Kidney (tissue), 14 donors: ENCODE results near the gene RAD17. TPM values are rescaled to one million over a fixed set of nuclear protein-coding genes. Genes with fewer than 3 reads are reported as not detected.
A peak's percentile ranks its signal among the peaks of the same experiment; 100 is the strongest.
"Not testable (repeated sequence)": the region's sequence is repeated elsewhere in the genome, so short reads cannot be mapped to it uniquely, and the experiment has no call there.

ENCODE experiments used
- DNase-seq, 5 donors: peaks; one replicate each; pipeline ENCODE4 v3.0.0-alpha.2; 2013 to 2020
- FAIRE-seq: peaks from 2 replicates; lab custom pipeline; 2012; peaks lifted over from hg19 to GRCh38; lab: Jason Lieb, UNC
- H3K27ac ChIP-seq, 2 donors: one replicate each; pipeline ENCODE4 v1.7.0; 2013; ENCODE audit warnings: low read depth in 2 of 2, low read length in 2 of 2, inconsistent platforms in 1 of 2
- H3K27me3 ChIP-seq: one replicate; pipeline ENCODE4 v1.7.1; 2013; ENCODE audit warnings: low read length, inconsistent platforms; ENCODE audit not compliant: control insufficient read depth, insufficient read depth
- H3K36me3 ChIP-seq, 3 donors: one replicate each; pipeline versions ENCODE4 v1.7.0 to v1.7.1; 2013; ENCODE audit warnings: low read length in 3 of 3, control low read depth in 1 of 3, inconsistent platforms in 1 of 3; ENCODE audit not compliant: insufficient read depth in 3 of 3, control insufficient read depth in 2 of 3
- H3K4me1 ChIP-seq, 3 donors: one replicate each; pipeline versions ENCODE4 v1.7.0 to v1.7.1; 2013; ENCODE audit warnings: low read length in 3 of 3, inconsistent platforms in 1 of 3, low read depth in 1 of 3; ENCODE audit not compliant: control insufficient read depth in 2 of 3, insufficient read depth in 2 of 3
- H3K4me3 ChIP-seq, 3 donors: one replicate each; pipeline versions ENCODE4 v1.7.0 to v1.8.1; 2013; ENCODE audit warnings: low read length in 3 of 3, control low read depth in 1 of 3, inconsistent platforms in 1 of 3
- H3K9ac ChIP-seq, 3 donors: one replicate each; pipeline versions ENCODE4 v1.7.0 to v1.7.1; 2013; ENCODE audit warnings: low read length in 3 of 3, control low read depth in 1 of 3, inconsistent platforms in 1 of 3
- H3K9me3 ChIP-seq, 3 donors: one replicate each; pipeline versions ENCODE4 v1.7.0 to v1.7.1; 2013; ENCODE audit warnings: low read length in 3 of 3, control low read depth in 1 of 3, inconsistent platforms in 1 of 3; ENCODE audit not compliant: control insufficient read depth in 2 of 3, insufficient read depth in 1 of 3
- CTCF ChIP-seq: IDR thresholded peaks from 3 replicates; pipeline ENCODE4 v1.5.1; 2012; ENCODE audit warnings: mild to moderate bottlenecking, moderate library complexity, borderline replicate concordance; ENCODE audit not compliant: insufficient read depth; ENCODE audit errors: extremely low read depth
- intact Hi-C: fragments of 100-400 bp; cut with DNase I; formaldehyde crosslinking; loops from one replicate; pipeline ENCODE4 v1.11.1; 2022
- polyA plus RNA-seq: library from polyadenylated mRNA; stranded (reverse); fragments of 350-450 nt; fragmentation: Illumina TruSeq; extraction: RNeasy Lipid Tissue Mini Kit (QIAGEN cat#74804); gene quantifications from one replicate; pipeline ENCODE4 v1.2.3, GENCODE V29; 2014; ENCODE audit warnings: low read depth, low replicate concordance; ENCODE audit not compliant: insufficient read depth
- total RNA-seq: library from RNA; stranded (reverse); fragmentation: NEBNext Ultra II Directional; extraction: Animal tissue kit (Norgen Biotek cat#: 25700); gene quantifications from one replicate; pipeline ENCODE4 v1.2.1, GENCODE V29; 2021
- donor health status: control.
- donor health status: control.
- donor health status: control.
- donor health status: control.
- donor health status: control.
- donor health status: DM: yes; HTN: yes; CAD: no.
- donor health status: Normal renal cell carcinoma (clear cell type).

Gene RAD17
- total and polyA plus RNA-seq, 2 donors from 2014 or later: 19.7 to 26.6 TPM

- no peaks in the 10 kb centered on the region for H3K27me3 ChIP-seq
- H3K4me3 ChIP-seq: no peak overlapping the region
- FAIRE-seq (no peak), DNase-seq (no peak)
- H3K36me3 ChIP-seq: no peaks in the 10 kb centered on the region
- intact Hi-C loops: no loop called here
- no peaks in the 10 kb centered on the region for H3K9me3 ChIP-seq
- peaks cover 0 to 4% (median 0%) of the 10 kb centered on the region in 3 donors for H3K4me1 ChIP-seq
- TF ChIP-seq CTCF: no peak
- H3K27ac ChIP-seq: no peak overlapping the region
- no peak overlapping the region for H3K9ac ChIP-seq
Measured at GRCh38 chr5:69329905-69330489, 39.6 kb upstream of the RAD17 start.

DNA sequence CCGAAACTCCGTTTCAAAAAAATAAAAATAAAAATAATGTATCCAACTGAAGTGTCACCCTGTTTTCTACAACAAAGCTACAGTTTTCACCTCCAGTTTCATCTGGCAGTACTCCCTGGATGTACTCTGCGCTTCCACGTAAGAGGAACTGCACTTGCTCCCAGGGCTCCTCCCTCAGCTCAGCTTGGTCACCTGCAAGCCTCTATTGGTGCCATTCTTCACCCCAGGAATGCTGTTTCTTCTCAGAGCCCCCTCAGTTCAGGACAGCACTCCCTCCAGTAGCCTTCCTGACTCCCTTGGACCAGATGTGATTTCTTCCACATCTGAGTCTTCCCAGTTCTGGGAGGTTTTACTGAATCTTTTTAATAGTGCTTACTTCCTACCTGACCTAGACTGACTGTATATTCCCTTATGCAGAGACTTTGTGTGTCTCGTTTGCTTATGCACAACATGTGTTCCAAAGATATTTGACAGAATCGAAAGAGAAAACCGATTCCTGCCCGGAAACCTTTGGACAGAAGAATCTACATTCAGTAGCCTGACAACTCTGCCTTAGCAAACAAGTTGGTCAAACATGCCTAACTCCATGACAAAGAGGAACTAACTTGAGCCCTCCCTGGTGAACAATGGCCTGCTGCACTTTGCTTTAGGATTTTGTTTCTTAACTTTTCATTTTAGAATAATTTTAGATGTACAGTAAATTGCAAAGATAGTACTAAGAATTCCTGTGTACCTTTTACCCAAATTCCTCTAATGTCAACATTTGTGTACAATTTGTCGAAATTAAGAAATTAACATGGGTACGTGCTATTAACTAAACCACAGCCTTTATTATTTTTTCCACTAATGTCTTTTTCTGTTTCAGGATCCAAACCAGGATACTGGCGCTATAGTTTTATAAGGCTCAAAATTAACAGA, 37.8 kb upstream of the RAD17 start:
- TF ChIP-seq CTCF: no peak
- Histone ChIP-seq H3K4me3 (peak overlapping the region; percentile 82 to 84 (median 83)), H3K27me3 (no peaks in the 10 kb centered on the region), H3K4me1 (peaks cover 0 to 4% (median 0%) of the 10 kb centered on the region in 3 donors), H3K9ac (peak overlapping the region; percentile 27 to 81 (median 61)), H3K27ac (peak overlapping the region in 1 of 2 donors; percentile 51), H3K9me3 (no peaks in the 10 kb centered on the region), H3K36me3 (no peaks in the 10 kb centered on the region)
- peak in 2 of 5 donors; percentile 33 to 39 for DNase-seq
- intact Hi-C loops: no loop called here
- FAIRE-seq: no peak

DNA sequence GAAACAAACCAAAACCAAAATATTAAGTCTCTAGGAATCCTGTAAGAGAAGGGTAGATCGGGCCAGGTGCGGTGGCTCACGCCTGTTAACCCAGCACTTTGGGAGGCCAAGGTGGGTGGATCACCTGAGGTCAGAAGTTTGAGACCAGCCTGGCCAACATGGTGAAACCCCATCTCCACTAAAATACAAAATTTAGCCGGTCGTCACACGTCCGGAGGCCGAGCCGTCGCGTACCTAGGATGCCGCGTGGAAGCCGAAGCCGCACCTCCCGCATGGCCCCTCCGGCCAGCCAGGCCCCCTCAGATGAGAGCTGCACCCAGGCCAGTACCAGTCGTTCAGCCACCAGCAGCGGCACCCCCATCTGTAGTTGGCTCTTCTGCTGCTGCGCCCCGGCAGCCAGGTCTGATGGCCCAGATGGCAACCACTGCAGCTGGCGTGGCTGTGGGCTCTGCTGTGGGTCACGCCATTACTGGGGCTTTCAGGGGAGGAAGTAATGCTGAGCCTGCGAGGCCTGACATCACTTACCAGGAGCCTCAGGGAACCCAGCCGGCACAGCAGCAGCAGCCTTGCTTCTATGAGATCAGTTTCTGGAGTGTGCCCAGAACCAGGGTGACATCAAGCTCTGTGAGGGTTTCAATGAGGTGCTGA, 35.8 kb upstream of the RAD17 start:
- DNase-seq, intact Hi-C loops, H3K4me1 ChIP-seq, H3K27me3 ChIP-seq, H3K9ac ChIP-seq, H3K27ac ChIP-seq, FAIRE-seq, H3K36me3 ChIP-seq, H3K9me3 ChIP-seq, H3K4me3 ChIP-seq: not testable (repeated sequence)
